ENCODE data around the gene C19orf73.
"Not testable (repeated sequence)": the region's sequence is repeated elsewhere in the genome, so short reads cannot be mapped to it uniquely, and the experiment has no call there.

Gene C19orf73

GRCh38 chr19:49103331-49104085 lies 15.4 kb downstream of the C19orf73 start:
- no peak for DNase-seq (ENCODE audit: extremely low read depth in 1 of 2, low read depth in 1 of 2)

GRCh38 chr19:49102303-49102702 lies 16.6 kb downstream of the C19orf73 start:
- DNase-seq (ENCODE audit: extremely low read depth in 1 of 2, low read depth in 1 of 2): no peak

GRCh38 chr19:49101160-49101559 lies 17.8 kb downstream of the C19orf73 start:
- DNase-seq (ENCODE audit: extremely low read depth in 1 of 2, low read depth in 1 of 2): no peak

GRCh38 chr19:49098795-49099194 lies 20.1 kb downstream of the C19orf73 start:
- DNase-seq (ENCODE audit: extremely low read depth in 1 of 2, low read depth in 1 of 2): no peak

GRCh38 chr19:49097453-49098288 lies 21.3 kb downstream of the C19orf73 start:
- DNase-seq (ENCODE audit: extremely low read depth in 1 of 2, low read depth in 1 of 2): peak in 1 of 2 donors; percentile 52

- no peak for DNase-seq (ENCODE audit: extremely low read depth in 1 of 2, low read depth in 1 of 2)
Measured at GRCh38 chr19:49094505-49095482, 24.1 kb downstream of the C19orf73 start.

- no peak for DNase-seq (ENCODE audit: extremely low read depth in 1 of 2, low read depth in 1 of 2)
Measured at GRCh38 chr19:49092686-49093085, 26.3 kb downstream of the C19orf73 start.

DNA sequence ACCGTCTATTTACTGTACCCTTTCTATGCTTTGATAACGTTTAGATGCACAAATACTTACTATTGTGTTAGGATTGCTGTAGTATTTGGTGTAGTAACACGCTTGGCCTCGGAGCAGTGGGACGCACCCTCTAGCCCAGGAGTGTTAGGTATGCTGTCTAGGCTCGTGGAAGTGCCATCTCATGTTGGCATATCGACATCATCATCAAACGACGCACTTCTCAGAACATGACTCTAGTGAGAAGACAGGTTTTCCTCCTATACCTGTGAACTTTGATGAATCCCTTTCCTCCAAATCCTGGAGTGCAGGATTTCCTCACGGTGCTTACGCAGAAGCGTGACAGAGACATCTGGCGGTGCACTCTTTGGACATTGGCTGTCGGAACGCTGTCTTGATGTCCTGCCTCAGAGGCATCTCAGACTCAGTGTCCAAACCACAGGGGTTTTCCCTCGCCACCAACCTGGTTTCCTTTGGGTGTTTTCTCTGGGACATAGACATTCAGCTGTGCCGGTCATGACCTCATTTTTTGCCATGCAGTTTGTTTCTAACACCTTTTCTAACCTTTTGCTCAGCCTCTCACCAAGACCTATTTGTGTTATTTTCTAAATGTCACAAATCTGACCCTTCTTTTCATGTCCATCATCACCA lies 27.4 kb downstream of the C19orf73 start:
- DNase-seq (ENCODE audit: extremely low read depth in 1 of 2, low read depth in 1 of 2): no peak

- no peak for DNase-seq (ENCODE audit: extremely low read depth in 1 of 2, low read depth in 1 of 2)
Measured at GRCh38 chr19:49086296-49086695, 32.6 kb downstream of the C19orf73 start.

DNA sequence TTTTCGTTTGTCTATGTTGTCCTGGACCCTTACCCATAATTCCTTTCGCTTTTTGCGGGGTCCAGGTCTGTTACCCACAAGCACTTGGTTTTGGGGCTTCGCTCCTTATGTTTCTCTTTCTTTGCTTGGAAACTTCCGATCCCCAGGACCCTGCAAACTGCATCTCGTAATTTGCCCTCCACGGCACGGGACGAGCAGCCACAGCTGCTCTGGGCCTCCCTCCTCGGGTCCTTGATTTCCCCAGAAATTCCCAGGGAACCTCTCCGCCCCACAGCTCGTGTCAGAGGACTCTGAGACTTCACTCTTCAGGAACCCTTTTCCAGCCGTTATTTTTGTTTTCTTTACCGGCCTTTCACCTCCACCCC lies 33.1 kb downstream of the C19orf73 start:
- DNase-seq (ENCODE audit: extremely low read depth in 1 of 2, low read depth in 1 of 2): no peak

DNA sequence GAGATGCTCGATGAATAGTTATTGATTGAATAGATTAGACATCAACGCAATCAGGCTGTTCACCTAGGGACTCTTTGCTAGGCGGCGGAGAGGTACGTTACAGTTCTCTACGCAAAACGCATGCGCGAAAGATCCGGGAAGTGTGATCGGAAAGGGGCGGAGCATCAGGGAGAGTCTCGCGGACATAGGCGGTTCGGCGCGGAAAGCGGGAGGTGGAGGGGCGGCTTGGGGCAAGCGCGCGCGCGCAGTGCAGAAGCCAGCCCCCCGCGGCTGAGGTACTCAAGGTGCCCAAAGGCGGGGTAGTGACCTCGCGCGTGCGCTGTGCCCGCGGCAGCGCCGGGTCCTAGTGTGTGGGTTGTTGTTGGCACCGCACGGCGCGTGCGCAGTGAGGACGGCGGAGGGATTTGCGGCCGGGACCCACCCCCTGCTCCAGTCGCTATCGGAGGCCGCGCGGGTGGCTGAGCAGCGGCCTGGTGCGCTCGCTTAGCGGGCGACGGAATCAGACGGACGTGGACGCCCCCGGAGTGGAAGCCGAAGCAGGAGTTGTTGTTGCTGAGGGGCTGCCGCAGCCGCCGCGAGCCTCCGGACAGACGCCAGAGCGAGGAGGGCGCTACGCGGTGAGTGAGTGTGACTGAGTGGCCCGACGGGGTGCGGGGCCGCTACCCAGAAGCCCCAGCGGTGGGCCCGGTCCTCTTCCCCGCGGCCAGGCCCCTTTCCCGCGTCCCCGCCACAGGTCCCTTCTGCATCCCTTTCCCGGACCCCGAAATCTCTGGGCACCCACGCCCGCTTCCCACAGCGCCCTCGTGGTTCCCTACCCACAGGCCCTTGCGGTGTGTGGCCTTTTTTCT lies 33.7 kb downstream of the C19orf73 start, which contains the start of gene SNRNP70:
Gene SNRNP70 (plus strand): TSS at position 432 of the 848 bp plus-strand sequence. CDS start 964 bp downstream, outside the sequence.
- peak; percentile 95 to 99 for DNase-seq (ENCODE audit: extremely low read depth in 1 of 2, low read depth in 1 of 2)

DNA sequence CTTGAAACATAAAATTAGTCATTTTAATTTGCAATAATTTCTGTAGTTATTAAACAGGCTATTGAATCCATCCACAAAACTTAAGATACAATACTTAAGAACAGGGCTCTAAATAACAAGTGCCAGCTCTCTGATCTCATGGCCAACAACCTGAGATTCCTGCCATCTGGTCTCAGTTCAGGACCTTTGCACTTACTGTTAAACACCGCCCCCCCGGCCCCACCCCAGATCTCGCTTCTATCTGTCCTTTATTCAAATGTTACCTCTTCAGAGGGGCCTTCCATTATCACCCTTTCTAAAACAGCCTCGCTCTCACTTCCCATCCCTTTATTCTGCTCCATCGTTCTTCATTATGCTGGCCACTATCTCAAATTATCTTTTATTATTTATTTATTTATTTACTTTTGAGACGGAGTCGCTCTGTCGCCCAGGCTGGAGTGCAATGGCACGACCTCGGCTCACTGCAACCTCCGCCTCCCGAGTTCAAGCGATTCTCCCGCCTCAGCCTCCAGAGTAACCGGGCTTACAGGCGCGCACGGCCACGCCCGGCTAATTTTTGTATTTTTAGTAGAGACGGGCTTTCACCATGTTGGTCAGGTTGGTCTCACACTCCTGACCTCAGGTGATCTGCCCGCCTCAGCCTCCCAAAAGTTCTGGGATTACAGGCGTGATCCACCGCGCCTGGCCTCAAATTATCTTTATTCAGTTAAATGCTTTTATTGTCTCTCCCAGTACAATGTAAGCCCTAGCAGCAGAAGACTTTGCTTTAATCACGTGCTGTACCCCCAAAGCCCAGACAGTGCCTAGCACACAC lies 34.5 kb downstream of the C19orf73 start:
- DNase-seq (ENCODE audit: extremely low read depth in 1 of 2, low read depth in 1 of 2): no peak

DNA sequence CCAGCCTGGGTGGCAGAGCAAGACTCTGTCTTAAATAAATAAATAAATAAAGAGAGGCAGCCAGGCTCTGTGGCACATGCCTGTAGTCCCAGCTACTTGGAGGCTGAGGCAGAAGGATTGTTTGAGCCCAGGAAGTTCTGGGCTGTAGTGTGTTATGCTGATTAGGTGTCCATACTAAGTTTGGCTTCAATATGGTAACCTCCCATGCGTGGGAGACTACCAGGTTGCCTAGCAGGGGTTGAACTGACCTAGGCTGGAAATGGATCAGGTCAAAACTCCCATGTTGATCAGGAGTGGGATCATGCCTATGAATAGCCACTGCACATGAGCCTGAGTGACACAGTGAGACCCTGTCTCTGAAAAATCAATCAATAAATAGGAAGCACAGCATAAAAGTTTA lies 37.7 kb downstream of the C19orf73 start:
- no peak for DNase-seq (ENCODE audit: extremely low read depth in 1 of 2, low read depth in 1 of 2)

DNA sequence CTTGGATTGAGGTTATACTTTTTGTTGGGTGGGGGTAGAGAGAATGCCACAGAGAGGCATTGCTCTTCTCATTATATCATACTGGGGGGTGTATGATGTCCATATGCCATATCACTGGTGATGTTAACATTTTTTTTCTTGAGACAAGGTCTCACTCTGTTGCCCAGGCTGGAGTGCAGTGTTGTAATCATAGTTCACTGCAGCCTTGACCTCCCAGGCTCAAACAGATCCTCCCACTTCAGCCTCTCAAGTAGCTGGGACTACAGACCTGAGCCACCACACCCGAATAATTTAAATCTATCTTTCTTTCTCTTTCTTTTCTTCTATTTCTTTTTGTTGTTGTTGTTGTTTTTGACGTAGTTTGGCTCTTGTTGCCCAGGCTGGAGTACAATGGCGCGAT lies 38.6 kb downstream of the C19orf73 start:
- no peak for DNase-seq (ENCODE audit: extremely low read depth in 1 of 2, low read depth in 1 of 2)

GRCh38 chr19:49074869-49075268 lies 44.1 kb downstream of the C19orf73 start:
- not testable (repeated sequence) for DNase-seq (ENCODE audit: extremely low read depth in 1 of 2, low read depth in 1 of 2)

- no peak for DNase-seq (ENCODE audit: extremely low read depth in 1 of 2, low read depth in 1 of 2)
Measured at GRCh38 chr19:49073514-49074378, 45.2 kb downstream of the C19orf73 start.

DNA sequence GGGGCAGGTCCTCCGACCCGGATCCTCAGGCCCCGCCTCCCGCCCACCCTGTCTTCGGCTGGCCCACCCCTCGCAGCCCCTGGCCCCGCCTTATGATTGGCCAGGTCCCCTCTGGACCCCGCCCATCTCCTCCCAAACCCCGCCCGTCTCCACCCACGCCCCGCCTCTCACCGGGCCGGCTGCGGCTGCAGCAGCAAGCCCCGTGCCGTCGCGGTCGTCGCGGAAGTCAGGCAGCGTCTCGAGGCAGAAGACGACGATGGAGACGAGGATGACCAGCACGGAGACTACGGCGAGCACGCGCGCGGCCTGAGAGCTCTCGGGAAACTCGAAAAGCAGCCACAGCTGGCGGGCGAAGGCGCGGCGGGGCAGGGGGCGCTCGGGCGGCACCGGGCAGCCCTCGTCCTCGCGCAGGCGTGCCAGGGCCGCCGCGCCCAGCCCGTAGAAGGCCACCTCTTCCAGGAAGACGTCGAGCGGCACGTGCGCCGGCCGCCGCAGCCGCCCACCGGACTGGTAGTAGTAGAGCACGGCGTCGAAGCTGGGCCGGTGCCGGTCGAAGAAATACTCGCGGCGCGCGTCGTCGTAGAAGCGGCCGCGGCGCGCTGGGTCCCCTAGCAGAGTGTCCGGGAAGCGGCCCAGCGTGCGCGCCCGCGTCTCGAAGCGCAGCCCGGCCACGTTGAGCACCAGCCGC lies 46.9 kb downstream of the C19orf73 start:
- no peak for DNase-seq (ENCODE audit: extremely low read depth in 1 of 2, low read depth in 1 of 2)
